ENCODE results near the gene PROP1.
"Not testable (repeated sequence)": the region's sequence is repeated elsewhere in the genome, so short reads cannot be mapped to it uniquely, and the experiment has no call there.

The PROP1 gene

GRCh38 chr5:177982072-177982727, 13.8 kb downstream of the PROP1 start:
- peak; percentile 7 for DNase-seq

DNA sequence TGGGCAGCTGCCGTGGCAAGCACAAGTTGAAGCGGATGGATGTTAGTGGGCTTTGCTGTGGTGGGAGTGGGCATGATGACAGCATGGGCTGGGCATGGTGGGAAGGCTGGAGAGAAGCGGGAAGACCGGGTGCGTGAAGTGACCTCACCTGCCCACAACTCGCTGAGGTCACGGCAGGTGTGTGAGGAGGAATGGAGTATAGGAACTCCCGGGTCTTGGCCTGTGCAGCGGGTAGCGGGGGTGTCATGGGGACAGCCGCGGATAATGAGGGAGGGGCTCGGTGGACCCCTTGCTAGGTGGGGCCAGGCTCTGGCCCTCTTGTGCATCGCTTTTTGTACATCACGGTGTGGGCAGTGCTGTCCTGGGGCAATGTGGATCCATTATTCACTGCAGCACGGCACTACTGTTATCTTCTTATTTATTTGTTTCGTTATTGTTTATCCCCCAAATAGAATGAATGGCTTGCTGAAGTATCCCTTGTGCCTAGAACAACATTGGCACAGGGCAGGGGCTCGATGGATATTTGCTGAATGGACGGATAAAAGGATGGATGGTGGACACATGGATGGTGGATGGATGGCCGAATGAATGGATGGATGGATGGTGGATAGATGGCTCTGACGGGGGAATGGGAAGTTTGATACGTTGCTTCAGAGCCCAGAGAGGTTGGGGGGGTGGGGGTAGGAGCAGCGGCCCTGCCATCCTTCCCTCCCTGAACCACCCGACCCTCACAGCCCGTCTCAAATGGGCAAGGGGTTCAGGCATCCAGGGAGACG, 14.6 kb downstream of the PROP1 start:
- DNase-seq = no peak

DNA sequence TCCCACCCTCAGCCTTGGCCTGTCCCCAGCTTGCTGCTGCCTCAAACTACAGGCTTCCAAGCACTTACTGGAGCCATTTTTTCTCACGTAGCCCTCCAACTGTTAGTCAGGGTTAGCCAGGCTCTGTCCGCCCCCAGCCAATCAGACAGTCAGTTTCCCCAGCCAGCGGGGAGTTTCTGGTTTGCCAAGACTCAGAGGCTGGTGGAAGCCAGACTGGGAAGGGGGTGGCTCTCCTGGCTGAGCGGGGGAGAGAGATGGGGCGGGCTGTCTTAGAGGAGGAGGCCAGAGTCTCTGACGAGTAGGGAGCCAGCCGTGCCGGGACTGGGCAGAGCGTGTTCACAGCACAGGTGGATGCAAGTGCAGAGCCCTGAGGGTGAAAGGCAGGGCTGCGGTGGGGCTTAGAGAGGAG, 15.3 kb downstream of the PROP1 start:
- DNase-seq = no peak

DNA sequence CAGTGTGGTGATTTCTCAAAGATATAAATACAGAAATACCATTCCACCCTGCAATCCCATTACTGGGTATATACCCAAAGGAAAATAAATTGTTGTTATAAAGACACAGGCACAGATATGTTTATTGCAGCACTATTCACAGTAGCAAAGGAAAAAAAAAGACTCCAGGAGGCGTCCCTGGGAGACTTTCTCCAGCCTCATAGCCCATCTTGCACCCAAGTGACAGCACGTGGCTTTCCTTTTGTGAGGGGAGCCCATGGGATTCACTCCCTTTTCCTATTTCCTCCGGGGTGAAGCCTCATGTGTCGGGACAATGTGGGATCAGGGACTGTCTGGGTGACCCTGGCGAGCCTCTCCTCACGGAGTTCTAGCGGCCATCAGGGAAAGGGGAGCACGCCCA, 18.4 kb downstream of the PROP1 start:
- not testable (repeated sequence) for DNase-seq

DNA sequence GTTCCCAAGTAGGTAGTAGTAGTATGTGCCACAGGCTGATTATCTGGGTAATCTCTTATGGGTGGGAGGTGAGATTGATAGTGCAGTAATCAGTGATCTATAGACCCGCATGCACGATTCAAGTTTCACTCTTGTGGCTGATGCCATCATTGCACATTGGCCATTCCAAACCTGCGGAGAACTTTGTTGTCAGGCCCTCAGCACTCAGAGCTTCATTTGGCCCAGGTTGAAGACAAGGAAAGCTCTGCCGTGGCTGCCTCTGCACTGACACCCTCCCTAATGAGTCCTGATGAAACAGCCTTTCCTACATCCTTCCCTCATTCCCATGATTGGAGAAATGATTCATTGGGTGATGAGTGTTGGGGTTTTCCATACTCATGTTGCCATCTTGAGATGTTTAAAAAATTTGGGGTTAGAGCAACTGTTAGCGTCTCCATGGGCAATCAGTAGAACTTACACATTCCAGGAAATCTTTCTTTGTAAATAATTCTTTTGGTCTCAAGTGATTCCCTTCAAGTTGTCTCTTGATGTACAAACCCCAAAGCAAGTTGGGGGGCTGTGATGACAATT, 22.9 kb downstream of the PROP1 start:
- no peak for DNase-seq

DNA sequence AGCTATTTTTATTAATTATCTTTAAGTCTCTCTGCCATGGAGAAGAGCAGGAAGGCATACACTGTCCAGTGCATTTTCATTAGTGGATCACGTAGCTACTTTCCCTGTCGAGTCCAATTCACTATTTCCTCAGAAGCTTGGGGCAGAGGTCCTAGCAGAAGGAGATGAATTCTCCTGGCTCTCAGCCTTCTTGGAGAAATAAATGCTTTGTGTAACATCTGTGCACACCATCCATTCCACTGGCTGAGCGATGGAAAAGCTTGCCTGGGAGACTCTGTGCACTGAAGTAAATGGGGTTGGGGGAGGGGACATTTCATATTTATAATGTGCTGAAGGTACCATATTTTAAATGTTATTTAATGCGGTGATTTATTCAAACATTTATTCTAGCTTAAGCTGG, 23.4 kb downstream of the PROP1 start:
- DNase-seq = no peak

DNA sequence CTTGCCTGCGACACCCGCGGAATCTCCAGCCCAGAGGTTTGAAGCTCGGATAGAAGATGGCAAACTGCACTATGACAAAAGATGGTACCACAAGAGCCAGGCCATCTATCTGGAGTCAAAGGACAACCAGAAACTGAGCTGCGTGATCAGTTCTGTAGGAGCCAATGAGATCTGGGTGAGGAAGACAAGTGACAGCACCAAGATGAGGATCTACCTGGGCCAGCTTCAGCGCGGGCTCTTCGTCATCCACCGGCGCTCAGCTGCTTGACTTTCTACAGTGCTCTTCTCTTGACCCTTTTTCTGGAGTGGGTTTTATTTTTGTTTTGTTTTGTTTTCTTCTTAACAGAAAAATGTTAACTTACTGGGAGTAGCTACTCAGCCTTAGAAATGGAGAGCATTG, 24.0 kb downstream of the PROP1 start:
- DNase-seq = not testable (repeated sequence)

GRCh38 chr5:177968661-177969211, 27.3 kb downstream of the PROP1 start:
- no peak for DNase-seq

GRCh38 chr5:177967221-177967887, 28.7 kb downstream of the PROP1 start:
- no peak for DNase-seq

DNA sequence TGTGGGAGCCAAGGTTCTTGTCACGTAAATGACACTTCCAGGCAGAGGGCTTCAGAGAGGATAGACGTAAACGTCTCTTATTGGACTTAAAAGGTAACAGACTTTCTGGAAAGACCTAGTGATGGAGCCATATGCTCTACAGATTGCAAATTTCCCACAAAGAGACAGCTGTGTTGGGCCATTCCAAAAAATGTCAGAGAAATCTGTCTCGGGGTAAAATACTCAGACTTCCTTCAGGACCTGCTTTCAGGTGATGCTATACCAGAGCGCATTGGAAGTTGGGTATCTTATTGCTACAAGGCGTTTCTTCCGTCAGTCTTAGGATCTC, 29.2 kb downstream of the PROP1 start:
- DNase-seq = no peak

DNA sequence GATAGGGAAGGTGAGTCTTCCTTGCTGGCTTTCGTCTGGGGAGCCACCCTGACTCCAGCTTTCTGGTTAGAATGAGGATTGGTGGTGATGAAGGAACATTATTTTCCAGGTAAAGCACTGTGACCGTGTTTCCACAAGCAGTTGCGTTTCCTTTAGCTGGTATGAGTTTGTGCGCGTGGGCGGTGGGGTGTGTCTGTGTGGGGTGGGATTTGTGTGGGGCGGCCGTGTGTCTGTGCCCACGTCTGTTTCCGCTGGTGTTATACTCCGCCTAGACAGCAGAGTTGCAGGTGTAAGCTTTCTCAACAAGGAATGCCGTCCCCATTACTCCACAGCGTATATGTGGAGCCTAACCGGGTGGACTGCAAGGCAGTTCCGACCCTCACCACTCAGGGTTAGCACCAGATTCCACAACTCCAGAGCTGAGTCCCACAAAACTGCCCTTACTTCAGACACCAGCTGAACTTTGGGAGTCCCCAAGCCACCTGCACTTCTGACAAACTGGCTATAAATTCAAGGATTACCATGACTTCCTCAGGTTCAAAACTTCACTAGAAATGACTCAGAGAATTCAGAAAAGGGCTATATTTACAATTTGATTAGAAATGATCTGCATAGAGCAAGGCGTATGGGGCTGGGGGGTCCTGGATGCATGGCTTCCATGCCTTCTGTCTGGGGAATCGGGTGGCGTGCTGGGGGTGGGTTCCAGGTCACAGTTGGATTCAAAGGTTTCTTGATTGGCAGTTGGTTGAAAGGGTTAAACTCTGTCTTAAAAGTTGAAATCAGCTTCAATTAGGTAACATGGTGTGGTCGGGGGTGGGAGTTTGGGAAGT, 29.8 kb downstream of the PROP1 start:
- no peak for DNase-seq

DNA sequence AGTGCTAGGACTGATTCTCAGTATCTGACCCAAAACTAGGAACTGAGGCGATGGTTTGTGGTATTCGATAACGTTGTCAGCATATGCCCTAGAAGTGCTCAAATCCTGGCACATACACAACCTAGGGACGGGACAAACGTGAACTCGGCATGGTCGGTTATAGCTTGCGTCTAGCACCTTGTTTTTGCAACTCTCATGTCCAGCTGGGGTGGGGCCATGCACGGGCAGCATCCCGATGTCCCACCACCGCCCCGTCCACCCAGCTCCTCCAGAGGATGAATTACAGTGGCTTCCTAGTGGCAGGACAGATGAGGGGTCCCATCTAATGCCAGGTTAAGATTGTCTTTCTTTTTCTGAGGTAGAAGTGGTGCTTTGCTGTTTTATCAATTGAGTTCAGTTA, 31.6 kb downstream of the PROP1 start:
- DNase-seq = no peak

- no peak for DNase-seq
Measured at GRCh38 chr5:177963966-177964365, 32.1 kb downstream of the PROP1 start.

GRCh38 chr5:177959315-177959714, 36.7 kb downstream of the PROP1 start:
- no peak for DNase-seq

DNA sequence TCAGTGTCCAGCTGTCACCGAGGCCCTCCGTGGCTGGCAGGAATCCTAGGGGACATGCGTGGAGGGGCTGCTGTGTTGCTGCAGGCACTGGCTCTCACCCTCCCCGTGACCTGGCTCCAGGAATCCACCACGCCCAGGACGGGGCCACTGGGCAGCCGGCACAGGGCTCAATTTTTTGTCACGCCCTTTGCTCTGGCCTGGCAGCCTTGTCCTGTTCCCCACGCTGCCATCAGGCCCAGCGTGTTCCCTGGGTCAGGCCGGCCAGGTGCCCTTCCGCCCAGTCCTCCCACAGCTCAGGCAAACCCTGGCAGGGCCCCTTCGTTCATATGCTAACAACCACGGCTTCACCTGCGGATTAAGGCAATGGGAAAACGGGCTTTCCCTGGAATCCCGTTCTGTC, 37.3 kb downstream of the PROP1 start:
- no peak for DNase-seq

DNA sequence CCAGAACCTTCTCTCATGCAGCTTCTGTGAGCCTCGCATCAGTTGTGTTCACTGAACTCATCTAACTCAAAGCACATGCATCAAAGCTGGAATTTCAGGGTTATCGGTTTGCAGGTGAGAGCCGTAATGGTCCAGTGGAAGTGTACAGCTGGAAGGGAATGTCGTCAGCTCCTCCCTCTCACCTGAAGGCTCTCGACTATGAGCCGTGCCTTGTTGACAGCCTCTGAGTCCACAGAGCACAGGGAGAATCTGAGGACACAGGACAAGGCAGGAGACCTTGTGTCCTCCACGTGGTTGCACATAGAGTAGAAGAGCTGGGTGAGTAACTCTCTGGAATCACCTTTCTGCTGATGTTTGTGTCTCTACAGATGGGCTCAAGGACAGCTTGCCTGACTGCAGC, 38.8 kb downstream of the PROP1 start:
- no peak for DNase-seq

GRCh38 chr5:177953101-177953500, 42.9 kb downstream of the PROP1 start:
- not testable (repeated sequence) for DNase-seq

GRCh38 chr5:177949656-177950055, 46.4 kb downstream of the PROP1 start:
- DNase-seq = not testable (repeated sequence)

DNA sequence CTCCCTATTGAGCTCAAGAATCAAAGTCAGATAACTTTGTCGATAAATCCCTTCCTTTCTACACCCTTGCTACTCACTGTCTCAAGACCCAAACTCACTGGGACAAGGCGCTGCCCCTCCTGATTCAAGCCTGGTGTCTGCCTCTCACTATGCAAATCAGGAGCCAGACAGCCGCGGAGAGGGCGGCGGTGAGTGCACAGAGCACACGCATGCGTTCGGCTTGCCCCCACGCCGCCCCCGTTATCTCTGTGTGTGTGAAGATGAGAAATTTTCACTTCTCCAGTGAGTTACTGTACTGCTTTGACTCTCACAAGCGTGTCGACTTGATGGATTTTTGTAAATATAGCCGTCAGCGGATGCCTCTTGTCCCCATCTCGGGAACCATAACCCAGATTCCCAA, 47.0 kb downstream of the PROP1 start:
- not testable (repeated sequence) for DNase-seq

DNA sequence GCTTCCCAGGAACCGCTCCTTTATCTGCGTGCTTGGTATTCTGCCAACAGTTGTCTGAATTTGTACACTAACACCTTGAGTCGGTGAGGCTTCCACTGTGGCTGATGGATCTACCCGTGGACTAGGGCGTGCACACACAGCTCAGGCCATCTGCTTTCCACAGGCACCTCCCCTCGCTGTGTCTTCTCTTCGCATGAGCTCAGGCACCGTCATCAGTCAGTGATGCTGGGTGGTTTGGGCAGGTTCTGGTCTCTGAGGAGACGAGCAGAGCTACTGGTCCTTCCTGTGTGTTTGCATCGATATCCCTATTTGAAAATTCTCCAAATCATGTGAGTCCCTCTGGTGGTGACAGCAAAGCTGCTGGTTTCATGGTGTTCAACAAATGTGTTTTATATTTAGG, 48.1 kb downstream of the PROP1 start:
- not testable (repeated sequence) for DNase-seq

GRCh38 chr5:177945601-177946283, 50.3 kb downstream of the PROP1 start:
- DNase-seq = peak; percentile 11

DNA sequence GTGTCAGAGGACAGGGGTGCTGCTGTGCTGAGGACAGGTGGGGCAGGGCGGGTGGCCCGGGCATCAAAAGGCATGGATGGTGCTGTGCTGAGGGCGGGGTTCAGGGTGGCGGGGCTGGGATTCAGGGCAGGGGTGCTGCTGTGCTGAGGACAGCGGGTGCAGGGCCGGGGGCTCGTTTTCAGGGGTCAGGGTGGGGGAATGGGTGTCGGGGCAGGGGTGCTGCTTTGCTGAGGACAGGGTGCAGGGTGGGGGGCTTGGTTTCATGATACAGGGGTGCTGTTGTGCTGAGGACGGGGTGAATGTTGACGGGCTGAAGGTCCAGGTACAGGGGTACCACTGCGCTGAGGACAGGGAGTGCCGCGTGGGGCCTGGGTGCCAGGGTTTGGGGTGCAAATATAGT, 50.9 kb downstream of the PROP1 start:
- not testable (repeated sequence) for DNase-seq
